NCI-H526 treated with DMSO at 0.1 percent for 48 hours (cell line): ENCODE results near the gene TRAF6.
"Not testable (repeated sequence)": the region's sequence is repeated elsewhere in the genome, so short reads cannot be mapped to it uniquely, and the experiment has no call there.

Source experiments
- DNase-seq: peaks from one replicate; lab custom pipeline; 2025; lab: John Stamatoyannopoulos, UW

Gene TRAF6

DNA sequence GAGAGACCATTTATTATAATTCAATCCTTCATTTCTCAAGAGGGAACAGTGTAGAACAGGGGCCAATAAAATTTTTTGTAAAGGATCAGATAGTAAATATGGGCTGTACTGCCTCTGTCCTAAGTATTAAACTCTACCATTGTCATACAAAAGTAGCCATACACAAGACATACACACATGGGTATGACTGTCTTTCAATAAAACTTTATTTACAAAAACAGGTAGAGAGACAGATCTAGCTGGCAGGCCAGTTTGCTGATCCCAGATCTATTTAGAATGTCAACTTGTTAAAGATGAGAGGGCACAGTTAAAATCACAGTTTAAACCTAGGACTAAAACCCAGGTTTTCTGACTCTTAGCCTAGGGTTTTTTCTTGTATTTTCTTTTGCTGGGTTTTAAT is 16.7 kb downstream of the TRAF6 start:
- DNase-seq, result peak; percentile 5

GRCh38 chr11:36492724-36493304 is 17.3 kb downstream of the TRAF6 start:
- DNase-seq, result peak; percentile 40

DNA sequence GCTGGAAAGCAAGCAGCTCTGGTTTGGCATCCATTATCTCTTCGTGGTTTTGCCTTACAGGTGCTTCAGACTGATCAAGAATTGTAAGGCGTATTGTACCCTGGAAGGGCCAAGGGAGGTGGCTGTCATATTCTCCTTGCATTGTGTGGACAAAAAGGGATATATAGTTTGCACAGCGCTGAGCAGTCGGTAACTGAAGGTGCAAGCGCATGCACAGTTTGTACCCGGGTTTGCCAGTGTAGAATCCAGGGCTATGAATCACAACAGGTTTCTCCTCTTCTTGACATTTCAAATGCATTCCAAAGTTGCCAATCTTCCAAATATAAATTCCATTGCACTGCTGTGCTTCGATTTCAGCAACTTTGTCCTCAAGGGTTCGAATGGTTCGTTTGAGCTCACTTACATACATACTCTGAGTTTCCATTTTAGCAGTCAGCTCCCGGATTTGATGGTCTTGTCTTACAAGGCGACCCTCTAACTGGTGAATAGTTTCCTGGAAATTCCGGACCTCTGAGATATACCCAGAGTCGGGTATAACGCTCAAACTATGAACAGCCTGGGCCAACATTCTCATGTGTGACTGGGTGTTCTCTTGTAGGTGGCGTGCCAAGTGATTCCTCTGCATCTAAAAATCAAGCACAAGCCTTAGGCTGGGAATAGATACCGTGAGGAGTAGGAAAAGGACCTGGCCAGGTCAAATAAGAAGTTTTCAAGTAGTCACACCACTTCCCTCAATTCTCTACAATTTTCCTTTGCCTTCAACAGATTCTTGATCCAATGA is 19.9 kb downstream of the TRAF6 start:
- DNase-seq, result no peak

DNA sequence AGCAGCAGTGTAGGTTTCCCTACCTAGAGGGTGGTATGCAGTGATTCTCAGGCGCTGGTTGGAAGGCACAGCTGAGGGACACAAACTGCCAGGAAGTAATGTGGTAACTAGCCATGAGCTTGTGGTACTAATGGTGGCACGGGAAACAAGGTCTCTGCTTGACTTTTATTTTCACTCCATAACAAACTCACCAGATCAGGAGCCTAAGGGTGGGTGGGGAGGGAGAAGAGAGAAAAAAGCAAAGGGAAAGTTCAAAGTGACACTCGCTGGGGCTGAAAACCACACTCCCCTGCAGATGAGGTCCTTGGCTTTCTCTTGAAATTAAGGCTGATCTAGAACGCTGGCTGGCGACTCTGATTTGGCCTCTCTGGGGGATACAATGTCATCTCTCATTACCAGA is 22.0 kb downstream of the TRAF6 start:
- DNase-seq, result no peak

- DNase-seq, result no peak
Measured at GRCh38 chr11:36487619-36488018, 22.5 kb downstream of the TRAF6 start.

DNA sequence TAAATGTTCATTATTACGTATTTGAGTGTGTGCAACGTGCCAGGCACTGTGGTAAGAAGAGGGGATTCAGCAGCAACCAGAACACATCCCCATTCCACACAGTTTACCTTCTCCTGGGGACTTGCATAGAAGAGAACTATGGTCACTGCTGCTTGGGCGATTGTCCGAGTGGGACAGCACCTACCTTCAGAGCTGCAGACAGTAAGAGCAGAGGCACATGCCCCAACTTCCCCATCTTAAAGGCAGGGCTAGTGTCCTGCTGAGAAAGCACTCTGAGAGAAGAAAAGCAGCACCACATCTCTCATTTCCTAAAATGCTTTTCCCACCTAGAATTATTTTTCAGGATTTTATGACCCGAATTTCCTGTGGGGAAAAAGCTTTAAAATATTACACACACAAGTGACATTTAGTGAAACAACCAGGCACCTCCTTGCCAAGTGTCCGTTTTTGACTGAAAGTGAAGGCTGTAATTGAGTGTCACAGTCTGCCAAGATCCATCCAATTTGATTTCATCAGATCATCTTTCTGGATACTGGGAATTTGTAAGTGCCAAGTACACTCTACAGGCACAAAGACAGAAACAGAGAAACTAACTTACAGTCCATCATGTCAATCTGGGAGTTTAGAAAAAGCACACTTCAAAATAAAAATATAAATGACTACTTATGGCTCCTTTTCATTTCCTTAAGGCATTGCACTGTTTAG is 24.6 kb downstream of the TRAF6 start:
- no peak for DNase-seq

- not testable (repeated sequence) for DNase-seq
Measured at GRCh38 chr11:36483042-36483441, 27.0 kb downstream of the TRAF6 start.

- DNase-seq, result no peak
Measured at GRCh38 chr11:36480833-36481232, 29.2 kb downstream of the TRAF6 start.

DNA sequence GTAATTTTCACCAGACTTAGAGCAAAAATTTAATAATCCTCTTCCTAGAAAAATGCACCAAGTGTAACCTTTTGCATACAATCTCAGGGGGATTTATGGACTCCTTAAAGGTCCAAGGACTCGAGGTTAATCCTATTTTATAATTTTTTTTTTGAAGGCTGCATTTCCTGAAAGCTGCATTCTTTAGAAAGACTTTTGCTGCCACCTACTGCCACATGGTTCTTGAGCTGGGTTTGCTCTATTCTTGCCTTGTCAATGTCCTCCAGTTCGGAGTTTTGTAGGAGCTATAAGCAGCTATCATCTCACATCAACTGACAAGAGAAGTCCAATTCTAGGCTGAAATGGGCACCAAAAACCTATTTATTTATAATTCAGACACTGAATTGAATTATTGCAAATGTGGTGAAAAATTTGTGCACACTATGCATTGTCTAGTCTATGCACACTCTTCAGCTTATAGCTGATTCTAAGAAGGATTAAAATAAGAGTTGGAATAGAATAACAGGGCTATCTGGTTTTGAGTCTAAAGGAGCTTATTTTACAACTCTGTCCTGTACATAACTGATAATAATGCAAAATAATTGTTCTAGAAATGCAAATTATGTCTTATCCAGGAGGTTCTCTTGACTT is 31.3 kb downstream of the TRAF6 start:
- peak; percentile 17 for DNase-seq

- DNase-seq, result no peak
Measured at GRCh38 chr11:36475192-36475591, 34.9 kb downstream of the TRAF6 start.

DNA sequence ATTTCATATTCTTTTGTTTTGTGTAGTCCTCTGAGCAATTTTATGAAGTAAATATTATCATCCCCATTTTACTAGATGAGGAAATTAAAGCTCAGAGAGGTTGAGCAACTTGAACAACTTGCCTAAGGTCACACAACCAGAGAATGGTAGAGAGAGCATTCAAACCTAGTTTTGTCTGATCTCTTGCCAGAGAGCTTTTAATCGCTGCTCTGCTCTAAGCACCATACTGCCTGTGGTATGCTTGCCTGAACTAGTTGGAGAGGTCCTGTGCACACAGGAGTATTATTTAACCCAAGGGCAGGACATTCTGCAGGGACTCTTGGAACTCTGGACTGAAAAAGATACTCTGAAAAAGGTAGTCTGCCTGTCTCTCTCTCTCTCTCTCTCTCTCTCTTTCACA is 38.5 kb downstream of the TRAF6 start:
- DNase-seq, result no peak

- DNase-seq, result no peak
Measured at GRCh38 chr11:36469881-36470802, 39.9 kb downstream of the TRAF6 start.

DNA sequence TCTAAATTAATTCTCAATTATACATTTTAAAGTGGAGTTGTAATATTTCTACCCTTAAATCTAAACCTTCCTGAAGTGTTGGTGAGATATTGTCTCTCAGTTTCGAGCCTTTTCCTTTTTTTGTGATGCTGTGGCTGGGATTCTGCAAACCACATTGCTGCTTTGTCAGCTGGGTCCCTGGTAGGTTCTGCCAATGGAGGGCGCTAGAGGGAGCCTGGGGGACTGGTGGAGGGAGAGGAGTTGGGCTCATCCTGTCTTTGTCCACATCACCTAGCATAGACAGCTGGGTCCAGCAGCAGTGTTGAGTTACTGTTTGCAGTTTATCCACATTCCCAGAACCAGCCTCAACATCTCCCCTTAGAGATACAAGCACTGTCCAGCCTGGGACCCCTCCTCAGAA is 41.0 kb downstream of the TRAF6 start:
- no peak for DNase-seq

- no peak for DNase-seq
Measured at GRCh38 chr11:36467916-36468315, 42.2 kb downstream of the TRAF6 start.

DNA sequence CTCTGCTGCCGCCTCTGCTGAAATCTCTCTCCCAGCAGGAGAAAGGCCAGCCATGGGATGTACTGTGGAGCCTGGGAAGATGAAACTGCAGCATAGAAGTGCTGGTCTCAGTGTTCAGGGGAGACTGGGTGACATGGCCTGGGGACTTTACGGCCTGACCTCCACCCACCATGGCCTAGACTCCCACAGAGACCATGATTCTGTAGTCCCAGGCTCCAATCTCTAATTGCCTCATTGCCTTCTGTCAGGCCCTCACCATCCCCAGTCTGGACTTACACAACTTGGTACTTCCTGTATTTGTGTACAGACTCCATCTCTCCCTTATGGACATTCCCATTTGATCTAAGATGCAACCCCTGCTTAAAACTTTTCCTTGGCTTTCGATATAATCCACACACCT is 43.1 kb downstream of the TRAF6 start:
- DNase-seq, result no peak

DNA sequence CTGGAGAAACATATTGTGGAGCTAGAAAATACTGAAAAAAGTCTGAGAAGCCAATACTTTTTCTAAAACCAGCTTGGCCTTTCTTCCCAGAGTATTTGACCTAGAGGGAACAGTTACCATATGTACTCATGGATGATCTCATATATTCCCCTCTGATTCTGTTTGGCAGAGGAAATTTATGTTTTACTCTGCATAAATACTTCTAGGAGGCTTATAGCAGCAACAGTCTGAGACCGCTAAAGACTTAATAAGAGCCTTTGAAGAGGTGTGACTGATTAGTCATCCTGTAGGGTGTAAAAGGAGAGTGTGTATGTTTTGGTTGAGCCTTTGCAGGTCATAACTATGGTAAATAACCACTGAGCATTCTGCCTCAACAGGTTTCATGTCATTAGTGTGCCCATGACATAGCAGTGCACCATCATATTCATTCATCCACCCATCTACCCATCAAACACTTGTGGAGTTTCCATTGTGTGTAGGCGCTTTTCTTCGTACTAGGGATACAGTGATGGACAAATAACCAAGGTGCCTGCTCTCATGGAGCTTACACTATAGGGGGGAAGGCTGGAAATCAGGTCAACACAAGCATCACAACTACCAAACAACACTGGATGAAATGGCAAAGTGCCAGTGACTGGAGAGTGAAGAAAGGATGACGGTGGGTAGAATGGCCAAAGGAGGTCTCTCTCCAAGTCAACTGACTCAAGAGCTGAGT is 44.5 kb downstream of the TRAF6 start:
- no peak for DNase-seq

DNA sequence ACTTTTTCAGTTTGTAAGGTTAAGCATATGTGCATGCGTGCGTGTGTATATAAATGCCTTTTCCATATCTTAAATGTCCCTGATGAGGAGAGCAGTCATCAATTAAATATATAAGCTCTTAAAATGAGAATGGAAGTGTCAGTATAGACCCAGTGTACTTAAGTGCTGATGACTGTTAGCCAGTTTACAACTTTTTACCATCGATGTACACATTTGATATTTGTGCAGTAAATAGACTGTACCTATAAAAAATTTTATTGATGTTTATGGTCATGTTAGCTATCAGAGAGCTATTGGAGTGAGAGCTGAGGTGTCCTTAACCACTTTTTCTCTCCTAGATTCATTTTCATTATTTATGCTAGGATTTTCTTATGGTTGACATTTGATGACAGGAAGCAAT is 45.4 kb downstream of the TRAF6 start:
- DNase-seq, result no peak

DNA sequence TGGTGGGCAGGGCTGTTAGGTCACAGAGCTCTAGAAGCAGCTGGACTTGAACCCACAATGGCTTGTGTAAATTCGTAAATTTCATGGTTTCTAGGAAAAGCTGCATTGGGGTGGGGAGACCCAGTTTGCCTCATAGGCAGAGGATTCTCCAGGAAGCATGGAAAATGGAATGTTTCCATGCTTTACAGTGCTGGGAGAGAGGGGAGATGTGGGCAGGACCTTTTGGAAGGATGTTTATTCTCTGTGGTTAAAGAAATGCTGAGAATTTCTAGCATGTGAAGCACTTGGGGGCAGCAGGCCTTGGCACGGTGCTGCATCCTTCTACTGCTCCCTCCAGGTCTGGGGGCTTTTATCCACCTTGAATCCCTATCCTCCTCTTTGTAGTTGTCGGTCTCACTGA is 46.3 kb downstream of the TRAF6 start:
- DNase-seq, result no peak

- no peak for DNase-seq
Measured at GRCh38 chr11:36462321-36462720, 47.8 kb downstream of the TRAF6 start.

- no peak for DNase-seq
Measured at GRCh38 chr11:36460220-36460619, 49.9 kb downstream of the TRAF6 start.

DNA sequence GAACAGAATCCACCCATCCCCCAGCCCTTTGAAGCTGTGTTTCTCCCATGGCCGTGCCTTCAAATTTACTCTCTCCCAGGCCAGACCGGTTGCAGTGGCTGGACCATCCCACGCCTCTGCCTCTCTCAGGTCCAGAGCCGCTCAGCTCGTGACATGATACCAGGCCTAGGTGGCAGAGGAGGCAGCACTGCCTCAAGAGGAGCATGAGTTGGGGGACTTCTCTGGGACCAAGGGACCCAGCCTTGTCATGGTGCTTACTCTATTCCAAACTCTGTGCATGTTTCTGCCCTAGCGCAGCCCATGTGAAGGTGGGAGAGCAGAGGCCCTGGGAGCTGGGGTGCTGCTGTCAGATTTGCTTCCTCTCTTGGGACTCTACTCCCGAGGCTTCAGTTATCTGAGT is 51.0 kb downstream of the TRAF6 start:
- no peak for DNase-seq
